ENCODE measurements around the gene BARHL1. TPM values are rescaled to one million over a fixed set of nuclear protein-coding genes. Genes with fewer than 3 reads are reported as not detected.

Gene BARHL1
- total and polyA plus RNA-seq, 2 of the 13 experiments (the other 11 are each of a cell fraction or from before 2014, with no cell fraction given), result not detected

DNA sequence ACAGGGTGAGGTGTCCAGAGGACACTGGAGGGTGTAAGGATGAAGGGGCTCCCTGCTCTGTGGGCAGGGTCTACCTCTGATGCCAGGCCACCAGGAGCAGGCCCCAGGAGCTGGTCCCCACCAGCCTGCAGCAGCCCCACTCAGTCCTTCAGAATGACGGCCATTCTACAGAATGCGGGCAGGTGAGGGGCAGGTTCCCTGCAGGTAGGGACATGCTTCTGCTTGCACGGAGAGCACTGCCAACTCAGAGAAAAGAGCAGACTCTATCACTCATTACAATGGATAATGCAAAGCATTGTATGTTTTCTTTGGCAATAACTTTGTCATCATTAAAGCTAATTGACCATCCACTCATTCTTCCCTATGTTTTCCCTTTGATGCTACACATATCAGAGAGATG lies 48.4 kb downstream of the BARHL1 start (continued):
- no peak for TF ChIP-seq KDM1A (CRISPR knock-in tag; IDR thresholded peaks at IDR 0.05)
- no peak for TF ChIP-seq AKAP8 (CRISPR knock-in tag; IDR thresholded peaks at IDR 0.05)
- TF ChIP-seq ZNF878 (CRISPR knock-in tag; IDR thresholded peaks at IDR 0.05), result no peak

DNA sequence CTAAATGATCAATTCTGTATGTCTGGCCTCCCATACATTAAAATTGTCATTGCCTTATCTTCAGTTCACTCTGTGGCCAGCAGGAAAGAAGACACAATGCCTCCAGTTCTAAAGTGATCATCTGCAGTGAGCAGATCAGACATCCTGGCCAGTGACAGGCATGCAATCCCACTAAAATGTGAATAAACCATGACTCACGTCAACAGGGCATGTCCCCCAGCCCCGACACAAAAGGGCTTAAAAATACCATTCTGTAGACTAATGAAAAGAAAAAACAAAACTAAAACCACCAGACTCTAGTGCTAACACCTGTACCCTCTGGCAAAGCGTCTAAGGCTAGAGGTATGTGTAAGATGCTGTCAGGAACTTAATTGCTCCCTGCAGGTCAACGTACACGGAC lies 48.9 kb downstream of the BARHL1 start:
- ATAC-seq (no peak), DNase-seq (ENCODE audit: low spot score) (no peak), FAIRE-seq (no peak)
- ChIA-PET POLR2A (no interaction called here), CTCF (ENCODE audit: low intra/inter-chr PET ratio, low total read pairs) (no interaction called here)
- Histone ChIP-seq H3K36me3 (replicated peaks in 1 of 2; ENCODE audit: control insufficient read depth in 1 of 2, insufficient read depth in 2 of 2, low read length in 2 of 2) (peaks cover 10 to 48% of the 10 kb centered on the region in 2 experiments; a peak in 4 of 5 replicates), H3K27me3 (ENCODE audit: control insufficient read depth in 1 of 2, insufficient read depth in 2 of 2, low read length in 2 of 2) (no peaks in the 10 kb centered on the region), H3K4me3 (replicated peaks in 1 of 3; ENCODE audit: insufficient read depth in 1 of 3, low read depth in 2 of 3, low read length in 3 of 3) (no peak overlapping the region), H3K9ac (ENCODE audit: insufficient read depth, low read depth, low read length) (no peak overlapping the region), H3K4me2 (ENCODE audit: low read depth, low read length) (no peak overlapping the region), H3K27ac (ENCODE audit: extremely low read length, insufficient read depth, low read length) (no peak overlapping the region), H3K9me3 (ENCODE audit: low read length) (no peaks in the 10 kb centered on the region), H4K20me1 (ENCODE audit: insufficient read depth, low read length) (no peaks in the 10 kb centered on the region), H3K79me2 (ENCODE audit: insufficient read depth, low read length) (no peaks in the 10 kb centered on the region), H2AFZ (ENCODE audit: low read length) (no peak overlapping the region), H3K4me1 (ENCODE audit: insufficient read depth, low read length) (peaks cover 9% of the 10 kb centered on the region; the same call in 1 of the 2 replicates)
- in situ Hi-C loops (cut with HindIII; ENCODE audit: extremely low pct_ligation_motif_present, low pct_unique_long_range_greater_than_20kb), result no loop called here
- intact Hi-C loops (cut with micrococcal nuclease; ENCODE audit: unreplicated experiment), result no loop called here
- BruUV-seq (replicated peaks), result no TSS peak
- 94% methylated on average over 5 of the region's 5 CpGs for WGBS (ENCODE audit: low lambda C conversion rate)
- TF ChIP-seq, protein P1, sequence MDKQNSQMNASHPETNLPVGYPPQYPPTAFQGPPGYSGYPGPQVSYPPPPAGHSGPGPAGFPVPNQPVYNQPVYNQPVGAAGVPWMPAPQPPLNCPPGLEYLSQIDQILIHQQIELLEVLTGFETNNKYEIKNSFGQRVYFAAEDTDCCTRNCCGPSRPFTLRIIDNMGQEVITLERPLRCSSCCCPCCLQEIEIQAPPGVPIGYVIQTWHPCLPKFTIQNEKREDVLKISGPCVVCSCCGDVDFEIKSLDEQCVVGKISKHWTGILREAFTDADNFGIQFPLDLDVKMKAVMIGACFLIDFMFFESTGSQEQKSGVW (CRISPR knock-in tag; IDR thresholded peaks at IDR 0.05; ENCODE audit: borderline replicate concordance), result no peak
- TF ChIP-seq, protein P2, sequence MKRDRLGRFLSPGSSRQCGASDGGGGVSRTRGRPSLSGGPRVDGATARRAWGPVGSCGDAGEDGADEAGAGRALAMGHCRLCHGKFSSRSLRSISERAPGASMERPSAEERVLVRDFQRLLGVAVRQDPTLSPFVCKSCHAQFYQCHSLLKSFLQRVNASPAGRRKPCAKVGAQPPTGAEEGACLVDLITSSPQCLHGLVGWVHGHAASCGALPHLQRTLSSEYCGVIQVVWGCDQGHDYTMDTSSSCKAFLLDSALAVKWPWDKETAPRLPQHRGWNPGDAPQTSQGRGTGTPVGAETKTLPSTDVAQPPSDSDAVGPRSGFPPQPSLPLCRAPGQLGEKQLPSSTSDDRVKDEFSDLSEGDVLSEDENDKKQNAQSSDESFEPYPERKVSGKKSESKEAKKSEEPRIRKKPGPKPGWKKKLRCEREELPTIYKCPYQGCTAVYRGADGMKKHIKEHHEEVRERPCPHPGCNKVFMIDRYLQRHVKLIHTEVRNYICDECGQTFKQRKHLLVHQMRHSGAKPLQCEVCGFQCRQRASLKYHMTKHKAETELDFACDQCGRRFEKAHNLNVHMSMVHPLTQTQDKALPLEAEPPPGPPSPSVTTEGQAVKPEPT (CRISPR knock-in tag; IDR thresholded peaks at IDR 0.05; ENCODE audit: low read depth), result no peak
- TF ChIP-seq, protein P3, sequence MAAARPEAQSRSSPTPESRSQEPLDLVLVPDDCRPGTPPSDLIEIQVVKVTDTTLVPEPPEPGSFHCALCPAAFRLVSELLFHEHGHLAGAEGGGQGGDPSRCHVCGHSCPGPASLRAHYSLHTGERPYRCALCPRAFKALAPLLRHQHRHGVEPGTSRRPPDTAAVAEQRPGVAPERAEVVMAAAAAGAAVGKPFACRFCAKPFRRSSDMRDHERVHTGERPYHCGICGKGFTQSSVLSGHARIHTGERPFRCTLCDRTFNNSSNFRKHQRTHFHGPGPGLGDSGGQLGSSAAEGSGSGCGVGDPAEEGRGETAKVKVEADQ (CRISPR knock-in tag; IDR thresholded peaks at IDR 0.05; ENCODE audit: borderline replicate concordance), result no peak
- TF ChIP-seq, protein P4, sequence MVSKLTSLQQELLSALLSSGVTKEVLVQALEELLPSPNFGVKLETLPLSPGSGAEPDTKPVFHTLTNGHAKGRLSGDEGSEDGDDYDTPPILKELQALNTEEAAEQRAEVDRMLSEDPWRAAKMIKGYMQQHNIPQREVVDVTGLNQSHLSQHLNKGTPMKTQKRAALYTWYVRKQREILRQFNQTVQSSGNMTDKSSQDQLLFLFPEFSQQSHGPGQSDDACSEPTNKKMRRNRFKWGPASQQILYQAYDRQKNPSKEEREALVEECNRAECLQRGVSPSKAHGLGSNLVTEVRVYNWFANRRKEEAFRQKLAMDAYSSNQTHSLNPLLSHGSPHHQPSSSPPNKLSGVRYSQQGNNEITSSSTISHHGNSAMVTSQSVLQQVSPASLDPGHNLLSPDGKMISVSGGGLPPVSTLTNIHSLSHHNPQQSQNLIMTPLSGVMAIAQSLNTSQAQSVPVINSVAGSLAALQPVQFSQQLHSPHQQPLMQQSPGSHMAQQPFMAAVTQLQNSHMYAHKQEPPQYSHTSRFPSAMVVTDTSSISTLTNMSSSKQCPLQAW (CRISPR knock-in tag; IDR thresholded peaks at IDR 0.05), result no peak
- TF ChIP-seq ATF7 (IDR thresholded peaks at IDR 0.05) (no peak), ATF7 (CRISPR knock-in tag; IDR thresholded peaks at IDR 0.05) (no peak), ONECUT2 (CRISPR knock-in tag; IDR thresholded peaks at IDR 0.05) (no peak), SUZ12 (IDR thresholded peaks at IDR 0.05; ENCODE audit: low read depth, low read length) (no peak), ZNF616 (CRISPR knock-in tag; IDR thresholded peaks at IDR 0.05; ENCODE audit: low read depth) (no peak)
- TF ChIP-seq, protein P5, sequence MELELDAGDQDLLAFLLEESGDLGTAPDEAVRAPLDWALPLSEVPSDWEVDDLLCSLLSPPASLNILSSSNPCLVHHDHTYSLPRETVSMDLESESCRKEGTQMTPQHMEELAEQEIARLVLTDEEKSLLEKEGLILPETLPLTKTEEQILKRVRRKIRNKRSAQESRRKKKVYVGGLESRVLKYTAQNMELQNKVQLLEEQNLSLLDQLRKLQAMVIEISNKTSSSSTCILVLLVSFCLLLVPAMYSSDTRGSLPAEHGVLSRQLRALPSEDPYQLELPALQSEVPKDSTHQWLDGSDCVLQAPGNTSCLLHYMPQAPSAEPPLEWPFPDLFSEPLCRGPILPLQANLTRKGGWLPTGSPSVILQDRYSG (CRISPR knock-in tag; IDR thresholded peaks at IDR 0.05), result no peak
- TF ChIP-seq, protein P6, sequence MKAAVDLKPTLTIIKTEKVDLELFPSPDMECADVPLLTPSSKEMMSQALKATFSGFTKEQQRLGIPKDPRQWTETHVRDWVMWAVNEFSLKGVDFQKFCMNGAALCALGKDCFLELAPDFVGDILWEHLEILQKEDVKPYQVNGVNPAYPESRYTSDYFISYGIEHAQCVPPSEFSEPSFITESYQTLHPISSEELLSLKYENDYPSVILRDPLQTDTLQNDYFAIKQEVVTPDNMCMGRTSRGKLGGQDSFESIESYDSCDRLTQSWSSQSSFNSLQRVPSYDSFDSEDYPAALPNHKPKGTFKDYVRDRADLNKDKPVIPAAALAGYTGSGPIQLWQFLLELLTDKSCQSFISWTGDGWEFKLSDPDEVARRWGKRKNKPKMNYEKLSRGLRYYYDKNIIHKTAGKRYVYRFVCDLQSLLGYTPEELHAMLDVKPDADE (CRISPR knock-in tag; IDR thresholded peaks at IDR 0.05), result no peak

All from HepG2 (cell line).